Lower leg skin (tissue), 3 donors: Measurements from ENCODE around the gene PRC1.

Experiments
- CTCF ChIP-seq, 3 donors: fragments of 450-650 bp; IDR thresholded peaks; one replicate each; pipeline ENCODE4 v1.5.1; 2016; ENCODE audit warnings: antibody characterized with exemption in 3 of 3, mild to moderate bottlenecking in 3 of 3, moderate library complexity in 2 of 3
- POLR2A ChIP-seq, 2 donors: fragments of 450-650 bp; IDR thresholded peaks; one replicate each; pipeline ENCODE4 v1.6.1; 2016 to 2017; ENCODE audit warnings: antibody characterized with exemption in 2 of 2, mild to moderate bottlenecking in 1 of 2, moderate library complexity in 1 of 2

GRCh38 chr15:90998737-90999136 lies 4.4 kb upstream of the PRC1 start:
- TF ChIP-seq CTCF (IDR thresholded peaks at IDR 0.05) = no peak
- no peak for TF ChIP-seq POLR2A (IDR thresholded peaks at IDR 0.05)
